Fibroblast of the conjunctiva (primary cell): ENCODE measurements around the gene MOK.
"Not testable (repeated sequence)": the region's sequence is repeated elsewhere in the genome, so short reads cannot be mapped to it uniquely, and the experiment has no call there.

Experiments
- DNase-seq: peaks from one replicate; pipeline ENCODE4 v3.0.0-alpha.2; 2010; ENCODE audit warnings: low read depth

The MOK gene

DNA sequence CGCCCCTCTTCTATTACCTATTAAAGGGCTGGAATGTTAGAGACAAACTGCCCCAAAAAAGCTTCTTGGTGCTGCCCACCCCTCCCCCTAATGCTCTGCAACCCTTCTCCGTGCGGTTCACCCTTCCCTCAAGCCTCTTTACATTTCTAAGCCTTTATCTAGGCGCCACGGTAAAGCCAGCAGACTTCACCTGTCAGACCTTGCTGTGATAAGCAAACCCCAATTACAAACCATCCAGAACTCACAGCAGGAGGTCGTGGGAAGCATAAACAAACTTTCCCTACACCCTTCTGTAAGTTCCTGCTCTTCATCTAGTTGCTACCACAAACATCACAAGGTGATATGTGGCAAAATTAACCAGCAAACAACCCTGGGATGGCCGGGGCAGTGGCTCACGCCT lies 56.8 kb downstream of the MOK start:
- no peak for DNase-seq

DNA sequence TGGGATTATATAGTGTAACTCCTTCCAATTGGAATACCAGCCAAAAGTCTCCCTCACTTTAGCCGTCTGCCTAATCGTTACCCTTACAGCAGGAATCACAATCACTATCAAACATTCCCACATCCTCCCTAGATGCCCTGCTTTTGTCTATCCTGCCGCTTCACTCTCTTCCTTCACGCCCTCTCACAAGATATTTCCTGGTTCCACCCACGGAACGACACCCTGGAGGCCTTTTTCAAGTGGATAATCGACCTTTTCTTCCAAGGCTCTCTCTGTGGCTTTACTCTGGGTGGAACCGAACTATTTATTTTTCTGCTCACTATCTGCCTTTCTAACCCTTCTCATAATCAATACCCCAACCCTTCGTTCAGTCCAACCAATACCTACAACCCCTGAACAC lies 58.9 kb downstream of the MOK start:
- DNase-seq: no peak

DNA sequence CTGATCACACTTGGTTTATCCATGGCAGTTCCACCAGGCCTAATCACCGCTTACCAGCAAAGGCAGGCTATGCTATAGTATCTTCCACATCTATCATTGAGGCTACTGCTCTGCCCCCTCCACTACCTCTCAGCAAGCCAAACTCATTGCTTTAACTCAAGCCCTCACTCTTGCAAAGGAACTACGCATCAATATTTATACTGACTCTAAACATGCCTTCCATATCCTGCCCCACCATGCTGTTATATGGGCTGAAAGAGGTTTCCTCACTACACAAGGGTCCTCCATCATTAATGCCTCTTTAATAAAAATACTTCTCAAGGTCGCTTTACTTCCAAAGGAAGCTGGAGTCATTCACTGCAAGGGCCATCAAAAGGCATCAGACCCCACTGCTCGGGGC lies 61.2 kb downstream of the MOK start:
- DNase-seq: not testable (repeated sequence)

- no peak for DNase-seq
Measured at GRCh38 chr14:102241147-102241546, 63.8 kb downstream of the MOK start.

- DNase-seq: not testable (repeated sequence)
Measured at GRCh38 chr14:102240481-102240880, 64.5 kb downstream of the MOK start.

GRCh38 chr14:102239231-102239630 lies 65.7 kb downstream of the MOK start:
- DNase-seq: no peak

DNA sequence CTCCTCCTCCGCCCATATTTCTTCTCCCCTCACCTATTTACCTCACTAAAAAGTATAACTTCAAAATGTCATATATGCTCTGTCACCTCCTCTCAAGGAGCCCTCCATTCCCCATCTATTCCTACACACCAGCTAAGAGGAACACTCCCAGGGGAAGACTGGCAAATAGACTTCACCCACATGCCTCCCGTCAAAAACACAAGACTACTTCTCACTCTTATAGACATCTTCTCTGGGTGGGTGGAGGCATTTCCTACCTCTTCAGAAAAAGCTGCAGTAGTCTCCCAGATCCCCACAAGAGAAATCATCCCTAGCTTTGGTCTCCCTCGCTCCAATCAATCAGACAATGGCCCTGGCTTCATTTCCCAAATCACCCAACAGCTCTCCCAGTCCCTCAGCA lies 66.2 kb downstream of the MOK start:
- no peak for DNase-seq

- DNase-seq: no peak
Measured at GRCh38 chr14:102238131-102238530, 66.8 kb downstream of the MOK start.

GRCh38 chr14:102236026-102236425 lies 68.9 kb downstream of the MOK start:
- DNase-seq: no peak

DNA sequence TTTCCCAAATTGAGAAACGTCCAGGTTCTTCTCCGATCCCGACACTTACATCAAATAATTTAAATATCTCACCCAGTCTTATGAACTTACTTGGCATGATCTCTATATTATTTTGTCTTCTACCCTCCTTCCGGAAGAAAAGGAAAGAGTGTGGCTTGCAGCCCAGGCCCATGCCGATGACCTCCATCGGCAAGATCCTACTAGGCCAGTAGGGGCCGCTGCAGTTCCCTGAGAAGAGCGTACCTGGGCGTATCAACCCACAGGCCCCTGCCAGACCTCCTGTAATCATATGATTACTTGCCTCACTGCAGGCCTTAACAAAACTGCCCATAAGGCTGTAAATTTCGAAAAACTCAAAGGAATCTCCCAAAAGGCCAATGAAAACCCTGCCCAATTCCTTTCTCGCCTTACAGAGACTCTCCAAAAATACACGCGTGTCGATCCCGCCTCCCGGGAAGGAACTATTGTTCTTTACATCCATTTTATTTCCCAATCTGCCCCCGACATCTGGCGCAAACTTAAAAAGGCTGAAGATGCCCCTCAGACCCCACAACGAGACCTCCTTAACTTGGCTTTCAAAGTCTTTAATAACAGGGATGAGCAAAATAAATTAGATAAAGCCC lies 69.6 kb downstream of the MOK start:
- DNase-seq: peak; percentile 84

GRCh38 chr14:102234331-102235264 lies 70.4 kb downstream of the MOK start:
- no peak for DNase-seq

GRCh38 chr14:102233081-102233480 lies 71.9 kb downstream of the MOK start:
- DNase-seq: no peak

DNA sequence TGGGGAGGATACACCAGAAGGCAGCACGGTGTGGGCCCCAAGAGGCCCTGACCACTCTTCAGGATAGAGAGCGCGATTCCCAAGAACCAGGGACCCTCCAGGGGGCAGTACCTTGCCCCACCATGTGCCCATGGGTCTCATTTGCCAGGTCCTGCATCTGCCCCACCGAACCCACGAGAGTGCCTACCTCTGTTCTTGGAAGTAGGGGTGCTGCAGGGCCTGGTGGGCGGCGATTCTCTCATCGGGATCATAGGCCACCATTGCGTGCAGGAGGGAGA lies 72.7 kb downstream of the MOK start:
- DNase-seq: no peak

DNA sequence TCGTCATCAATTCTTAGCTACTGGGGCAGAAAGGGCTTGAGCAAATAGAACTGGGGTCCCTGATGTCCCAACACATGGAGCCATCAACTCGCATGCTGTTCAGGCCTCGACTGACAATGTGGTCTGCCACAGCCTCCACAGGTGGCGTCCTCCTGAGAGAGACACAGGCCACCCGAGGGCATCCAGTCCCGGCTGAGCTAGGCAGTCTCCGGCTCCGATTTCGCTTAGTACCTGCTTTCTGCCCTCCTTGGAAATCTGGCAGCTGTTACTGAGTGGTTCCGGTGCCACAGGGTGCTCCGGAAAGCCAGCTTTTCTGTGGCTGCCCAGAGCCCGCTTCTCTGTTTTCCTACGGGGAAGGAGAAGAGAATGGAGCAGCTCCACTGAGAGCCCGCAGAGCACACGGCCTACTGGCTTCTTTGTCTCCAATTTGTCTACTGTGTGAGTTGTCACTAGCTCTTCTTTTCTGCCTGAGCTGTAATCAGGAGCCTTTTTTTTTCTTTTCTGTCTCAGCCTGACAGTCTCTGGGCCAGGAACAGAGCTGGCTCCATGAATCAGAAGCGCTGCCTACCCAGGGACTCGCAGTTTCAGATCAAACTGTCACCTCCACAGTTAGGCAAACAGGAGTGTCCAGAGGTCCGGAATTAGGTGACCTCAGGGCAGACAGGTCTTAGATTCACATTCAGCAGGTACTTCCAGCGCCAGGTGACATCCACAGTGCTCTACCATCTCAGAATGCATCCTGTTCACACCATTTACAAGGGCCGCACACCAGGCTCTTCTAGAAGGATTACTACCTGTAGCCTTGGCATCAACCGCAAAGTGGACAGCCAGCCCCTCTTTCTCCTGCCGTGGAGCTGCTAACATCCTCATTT lies 73.3 kb downstream of the MOK start:
- no peak for DNase-seq

- no peak for DNase-seq
Measured at GRCh38 chr14:102230481-102231210, 74.3 kb downstream of the MOK start.

DNA sequence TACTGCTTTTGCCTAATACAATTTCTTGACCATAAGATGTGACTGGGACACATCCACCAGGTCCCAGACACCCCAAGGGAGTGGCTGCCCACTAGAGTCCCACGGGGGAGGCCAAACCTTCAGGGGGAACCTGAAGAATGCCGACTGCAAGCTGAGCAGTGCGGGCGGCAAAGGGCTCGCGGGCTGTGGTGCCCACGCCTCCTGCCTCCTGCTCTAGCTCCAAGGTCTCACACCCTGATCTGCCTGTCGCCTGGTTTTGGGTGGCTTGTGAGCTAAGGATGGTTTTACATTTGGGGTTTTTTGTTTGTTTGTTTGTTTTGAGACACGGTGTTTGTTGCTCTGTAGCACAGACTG lies 75.2 kb downstream of the MOK start:
- no peak for DNase-seq

GRCh38 chr14:102229071-102229738 lies 75.8 kb downstream of the MOK start:
- DNase-seq: no peak

DNA sequence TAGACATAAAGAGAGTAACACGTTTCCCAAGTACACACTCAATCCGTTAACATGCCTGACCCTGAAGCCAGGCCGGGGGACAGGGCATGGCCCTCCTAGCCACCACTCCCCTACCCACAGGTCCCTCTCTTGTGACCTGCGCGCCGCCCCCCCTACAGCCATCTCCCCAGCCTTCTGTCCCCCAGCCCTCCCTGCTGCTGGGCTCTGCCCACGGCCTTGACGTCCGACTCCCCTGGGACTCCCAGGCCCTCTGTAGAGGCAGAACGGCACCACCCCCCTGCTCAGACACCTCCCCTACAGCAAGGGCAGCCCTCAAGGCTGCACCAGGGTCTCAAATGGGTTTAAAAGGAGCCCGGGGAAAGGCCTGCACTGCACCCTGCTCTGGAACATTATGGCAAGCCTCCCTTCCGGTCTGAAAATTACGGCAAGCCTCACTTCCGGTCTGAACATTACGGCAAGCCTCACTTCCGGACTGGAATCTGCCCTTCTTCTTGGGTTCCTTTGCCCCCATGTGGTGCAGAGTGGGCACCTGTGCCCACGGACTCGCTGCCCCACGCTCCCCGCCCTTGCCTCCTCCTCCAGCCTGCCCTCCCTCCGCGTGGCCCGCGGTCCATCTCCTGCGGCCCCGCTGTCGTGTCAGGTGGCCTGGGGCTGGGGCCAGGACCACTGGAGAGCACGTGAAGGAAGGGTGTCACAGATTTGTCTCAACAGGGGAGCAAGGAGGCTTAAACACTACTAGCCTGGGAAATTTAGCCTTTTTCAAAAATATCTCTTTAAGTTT lies 77.6 kb downstream of the MOK start:
- no peak for DNase-seq

- DNase-seq: no peak
Measured at GRCh38 chr14:102226356-102227125, 78.4 kb downstream of the MOK start.

DNA sequence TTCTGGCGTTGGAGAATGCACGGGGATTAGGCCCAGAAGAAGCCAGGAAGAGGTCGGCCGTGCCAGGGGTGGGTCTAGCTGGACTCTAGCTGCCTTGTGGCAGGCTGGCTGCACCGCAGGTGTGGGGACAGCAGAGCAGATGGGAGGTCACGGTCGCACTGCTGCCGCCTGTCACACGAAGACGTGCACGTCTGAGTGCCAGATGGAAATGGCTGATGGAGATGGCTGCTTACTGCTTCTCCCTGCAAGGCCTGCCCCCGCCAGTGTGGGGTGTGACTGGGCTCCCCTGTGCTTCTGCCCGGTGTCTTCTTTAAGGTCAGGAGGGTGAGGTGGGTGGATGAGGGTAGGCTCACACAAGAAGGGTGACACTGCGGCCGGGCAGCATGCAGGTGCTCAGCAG lies 79.0 kb downstream of the MOK start:
- no peak for DNase-seq
